Nephron progenitor cell (in vitro differentiated cells): Measurements from ENCODE around the gene VEZT.
"Not testable (repeated sequence)": the region's sequence is repeated elsewhere in the genome, so short reads cannot be mapped to it uniquely, and the experiment has no call there.

Experiments used
- DNase-seq: peaks from one replicate; pipeline ENCODE4 v3.0.0; 2021
- H3K27ac Mint-ChIP-seq: 2 replicates; pipeline ENCODE4 v1.8.0; 2021; ENCODE audit warnings: mild to moderate bottlenecking, moderate library complexity, mixed read lengths
- H3K27me3 Mint-ChIP-seq: 2 replicates; pipeline ENCODE4 v1.8.0; 2021; ENCODE audit warnings: mild to moderate bottlenecking, low read depth, mixed read lengths; ENCODE audit not compliant: poor library complexity
- H3K36me3 Mint-ChIP-seq: 2 replicates; pipeline ENCODE4 v1.8.0; 2021; ENCODE audit warnings: low read depth, mixed read lengths
- H3K4me1 Mint-ChIP-seq: 2 replicates; pipeline ENCODE4 v1.8.0; 2021; ENCODE audit warnings: mixed read lengths
- H3K4me3 Mint-ChIP-seq: 2 replicates; pipeline ENCODE4 v1.8.0; 2021; ENCODE audit warnings: mild to moderate bottlenecking, moderate library complexity, mixed read lengths
- H3K9me3 Mint-ChIP-seq: 2 replicates; pipeline ENCODE4 v1.8.0; 2021; ENCODE audit warnings: mild to moderate bottlenecking, moderate library complexity, mixed read lengths
- TF ChIP-seq, protein P1 (sequence below): fragments of 200-600 bp; sonication (generic); IDR thresholded peaks from 2 replicates; pipeline ENCODE4 v1.5.0; 2021; ENCODE audit warnings: antibody characterized with exemption

The VEZT gene

DNA sequence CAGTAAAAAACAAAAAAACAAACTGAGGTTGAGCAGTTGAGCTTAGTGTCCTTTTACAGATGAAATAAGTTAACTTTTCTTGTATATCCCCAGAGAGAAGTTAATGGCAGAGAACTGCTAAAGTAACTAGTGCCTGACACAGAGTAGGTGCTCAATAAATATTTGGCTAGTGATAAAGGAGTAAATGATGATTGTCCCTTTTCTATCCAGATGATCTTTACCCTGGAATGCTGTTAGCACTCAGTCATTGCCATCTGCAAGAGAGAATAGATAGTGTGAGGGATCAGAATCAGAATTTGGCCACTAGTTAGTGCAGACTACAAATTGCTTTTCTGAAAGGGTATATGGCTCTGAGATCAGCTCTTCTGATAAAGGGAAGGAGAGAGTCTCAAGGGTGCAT lies 21.6 kb downstream of the VEZT start:
- Mint-ChIP-seq H3K4me1 (no peaks in the 10 kb centered on the region), H3K36me3 (peaks cover 74% of the 10 kb centered on the region), H3K9me3 (peaks cover 38% of the 10 kb centered on the region), H3K4me3 (no peak overlapping the region), H3K27me3 (no peaks in the 10 kb centered on the region), H3K27ac (peak overlapping the region; percentile 88)
- TF ChIP-seq, protein P1, sequence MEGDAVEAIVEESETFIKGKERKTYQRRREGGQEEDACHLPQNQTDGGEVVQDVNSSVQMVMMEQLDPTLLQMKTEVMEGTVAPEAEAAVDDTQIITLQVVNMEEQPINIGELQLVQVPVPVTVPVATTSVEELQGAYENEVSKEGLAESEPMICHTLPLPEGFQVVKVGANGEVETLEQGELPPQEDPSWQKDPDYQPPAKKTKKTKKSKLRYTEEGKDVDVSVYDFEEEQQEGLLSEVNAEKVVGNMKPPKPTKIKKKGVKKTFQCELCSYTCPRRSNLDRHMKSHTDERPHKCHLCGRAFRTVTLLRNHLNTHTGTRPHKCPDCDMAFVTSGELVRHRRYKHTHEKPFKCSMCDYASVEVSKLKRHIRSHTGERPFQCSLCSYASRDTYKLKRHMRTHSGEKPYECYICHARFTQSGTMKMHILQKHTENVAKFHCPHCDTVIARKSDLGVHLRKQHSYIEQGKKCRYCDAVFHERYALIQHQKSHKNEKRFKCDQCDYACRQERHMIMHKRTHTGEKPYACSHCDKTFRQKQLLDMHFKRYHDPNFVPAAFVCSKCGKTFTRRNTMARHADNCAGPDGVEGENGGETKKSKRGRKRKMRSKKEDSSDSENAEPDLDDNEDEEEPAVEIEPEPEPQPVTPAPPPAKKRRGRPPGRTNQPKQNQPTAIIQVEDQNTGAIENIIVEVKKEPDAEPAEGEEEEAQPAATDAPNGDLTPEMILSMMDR, result no peak
- DNase-seq, result no peak

DNA sequence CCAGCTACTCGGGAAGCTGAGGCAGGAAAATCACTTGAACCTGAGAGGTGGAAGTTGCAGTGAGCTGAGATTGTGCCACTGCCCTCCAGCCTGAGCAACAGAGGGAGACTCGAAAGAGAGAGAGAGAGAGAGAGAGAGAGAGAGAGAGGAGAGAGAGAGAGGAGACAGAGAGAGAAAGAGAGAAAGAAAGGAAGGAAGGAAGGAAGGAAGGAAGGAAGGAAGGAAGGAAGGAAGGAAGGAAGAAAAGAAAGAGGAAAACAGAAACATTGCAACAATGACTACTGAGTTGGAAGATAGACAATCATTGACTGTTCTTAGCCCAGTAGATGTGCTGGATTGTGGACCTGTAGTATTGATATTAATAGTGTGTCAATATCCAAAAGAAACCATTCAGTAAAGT lies 22.2 kb downstream of the VEZT start:
- Mint-ChIP-seq H3K9me3 (peaks cover 32% of the 10 kb centered on the region), H3K36me3 (peaks cover 74% of the 10 kb centered on the region), H3K27ac (peak overlapping the region; percentile 88)
- not testable (repeated sequence) for H3K27me3 Mint-ChIP-seq, DNase-seq, H3K4me1 Mint-ChIP-seq, H3K4me3 Mint-ChIP-seq

DNA sequence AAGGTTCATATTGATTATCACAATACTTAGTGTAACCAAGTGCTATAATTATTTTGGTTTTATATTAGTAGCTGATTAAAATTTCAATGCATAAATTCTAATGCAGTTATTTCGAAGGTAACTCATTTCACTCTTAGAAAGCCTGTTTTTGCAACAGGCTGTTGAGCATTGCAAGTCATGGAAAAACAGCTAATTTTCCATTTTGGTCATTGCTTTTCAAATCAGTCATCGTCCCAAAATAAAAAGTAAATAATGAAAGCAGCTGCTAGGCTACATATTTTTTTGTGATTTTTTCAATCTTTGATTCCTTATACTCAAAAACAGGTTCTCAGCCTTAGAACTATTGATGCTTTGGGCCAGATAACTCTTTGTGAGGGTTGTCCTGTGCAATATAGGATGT lies 22.9 kb downstream of the VEZT start:
- H3K9me3 Mint-ChIP-seq, result peaks cover 32% of the 10 kb centered on the region
- no peak overlapping the region for H3K4me3 Mint-ChIP-seq
- TF ChIP-seq, protein P1, result no peak
- H3K27ac Mint-ChIP-seq, result no peak overlapping the region
- H3K4me1 Mint-ChIP-seq, result peaks cover 4% of the 10 kb centered on the region
- H3K27me3 Mint-ChIP-seq, result no peaks in the 10 kb centered on the region
- DNase-seq, result no peak
- peaks cover 78% of the 10 kb centered on the region for H3K36me3 Mint-ChIP-seq

DNA sequence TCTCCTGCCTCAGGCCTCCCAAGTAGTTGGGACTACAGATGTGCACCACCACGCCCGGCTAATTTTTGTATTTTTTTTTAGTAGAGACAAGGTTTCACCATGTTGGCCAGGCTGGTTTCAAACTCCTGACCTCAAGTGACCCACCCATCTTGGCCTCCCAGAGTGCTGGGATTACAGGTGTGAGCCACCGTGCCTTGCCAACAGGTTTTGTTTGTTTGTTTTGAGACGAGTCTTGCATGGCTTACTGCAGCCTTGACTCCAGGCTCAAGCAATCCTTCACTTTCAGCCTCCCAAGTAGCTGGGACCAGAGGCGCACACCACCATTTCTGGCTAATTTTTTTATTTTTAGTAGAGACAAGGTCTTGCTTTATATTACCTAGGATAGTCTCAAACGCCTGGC lies 23.5 kb downstream of the VEZT start:
- peaks cover 26% of the 10 kb centered on the region for H3K9me3 Mint-ChIP-seq

DNA sequence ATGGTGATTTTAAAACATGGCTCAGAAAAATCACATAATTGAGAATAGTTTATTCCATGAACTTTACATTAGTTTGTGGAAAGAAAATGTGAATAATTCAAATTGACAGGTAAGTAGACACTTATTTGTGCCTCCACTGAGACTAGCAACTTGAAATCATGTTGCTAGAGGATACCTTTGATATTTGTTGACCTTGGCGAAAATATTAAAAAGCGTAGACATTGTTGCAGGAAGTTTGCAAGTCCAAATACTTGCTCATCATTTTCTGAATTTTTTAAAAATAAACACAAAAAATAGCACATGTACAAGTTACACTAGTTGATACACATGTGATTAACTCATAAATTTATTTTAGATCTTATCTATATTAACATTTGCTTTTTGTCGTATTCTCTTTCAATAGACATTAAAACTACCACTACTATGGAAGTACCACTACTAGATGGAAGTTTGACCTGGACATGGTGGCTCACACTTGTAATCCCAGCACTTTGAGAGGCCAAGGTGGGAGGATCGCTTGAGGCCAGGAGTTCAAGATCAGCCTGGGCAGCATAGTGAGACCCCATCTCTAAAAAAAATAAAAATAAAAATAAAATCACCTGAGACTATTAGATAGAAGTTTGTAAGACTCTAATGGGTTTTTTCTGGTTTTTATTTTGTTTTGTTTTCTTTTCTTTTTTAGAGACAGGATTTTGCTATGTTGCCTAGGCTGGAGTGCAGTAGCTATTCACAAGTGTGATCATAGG lies 24.3 kb downstream of the VEZT start:
- Mint-ChIP-seq H3K27me3 (no peaks in the 10 kb centered on the region), H3K36me3 (peaks cover 71% of the 10 kb centered on the region), H3K4me3 (no peak overlapping the region), H3K4me1 (peaks cover 16% of the 10 kb centered on the region), H3K9me3 (peaks cover 18% of the 10 kb centered on the region), H3K27ac (no peak overlapping the region)
- TF ChIP-seq, protein P1, result no peak
- DNase-seq, result no peak

More for the DNA sequence above, 23.5 kb downstream of the VEZT start:
- H3K27me3 Mint-ChIP-seq, H3K4me3 Mint-ChIP-seq, H3K4me1 Mint-ChIP-seq, DNase-seq, H3K27ac Mint-ChIP-seq: not testable (repeated sequence)
- peaks cover 78% of the 10 kb centered on the region for H3K36me3 Mint-ChIP-seq

DNA sequence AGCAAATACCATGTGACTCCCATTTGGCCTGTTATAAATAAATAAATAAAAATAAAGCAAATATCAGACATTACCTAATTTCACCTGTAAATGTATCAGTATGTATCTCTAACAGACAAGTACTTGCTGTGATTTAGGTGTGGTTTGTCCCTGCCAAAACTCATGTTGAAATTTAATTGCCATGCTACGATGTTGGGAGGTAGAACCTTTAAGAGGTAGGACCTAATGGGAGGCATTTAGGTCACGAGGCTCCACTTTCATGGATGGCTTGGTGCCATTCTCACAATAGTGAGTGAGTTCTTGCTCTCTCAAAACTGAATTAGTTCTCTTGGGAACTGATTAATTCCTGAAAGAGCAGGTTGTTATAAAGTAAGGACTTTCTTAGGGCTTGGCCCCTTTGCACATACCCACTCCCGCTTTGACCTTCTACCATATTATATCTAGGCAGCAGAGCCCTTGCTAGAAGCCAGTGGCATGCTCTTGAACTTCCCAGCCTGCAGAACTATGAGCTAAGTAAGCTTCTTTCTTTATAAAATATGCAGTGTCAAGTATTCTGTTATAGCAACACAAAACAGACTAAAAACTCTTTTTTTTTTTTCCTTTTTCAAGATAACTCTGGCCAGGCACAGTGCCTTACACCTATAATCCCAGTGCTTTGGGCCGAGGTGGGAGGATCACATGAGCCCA lies 26.0 kb downstream of the VEZT start:
- Mint-ChIP-seq H3K27me3 (no peaks in the 10 kb centered on the region), H3K9me3 (peaks cover 6% of the 10 kb centered on the region), H3K4me3 (no peak overlapping the region), H3K4me1 (peaks cover 27% of the 10 kb centered on the region), H3K36me3 (peaks cover 57% of the 10 kb centered on the region), H3K27ac (no peak overlapping the region)
- DNase-seq, result no peak
- TF ChIP-seq, protein P1, result no peak
